Measurements from ENCODE around the gene PIK3C2G. TPM values are rescaled to one million over a fixed set of nuclear protein-coding genes. Genes with fewer than 3 reads are reported as not detected.

The PIK3C2G gene
- polyA plus RNA-seq, 1 donor (not counting 4 experiments of a cell fraction or from before 2014, with no cell fraction given), result 3.7 TPM

- Histone ChIP-seq H2AFZ (ENCODE audit: control insufficient read depth, low read length) (no peak overlapping the region), H3K79me2 (ENCODE audit: control insufficient read depth, insufficient read depth, low read length) (no peaks in the 10 kb centered on the region), H3K9ac (ENCODE audit: control insufficient read depth, extremely low read depth, insufficient read depth, low read length) (no peak overlapping the region), H3K27ac (ENCODE audit: control insufficient read depth, insufficient read depth, low read length) (no peak overlapping the region), H3K36me3 (ENCODE audit: control insufficient read depth in 2 of 2, extremely low read depth in 1 of 2, insufficient read depth in 2 of 2, low read length in 2 of 2) (no peaks in the 10 kb centered on the region), H3K4me3 (ENCODE audit: control insufficient read depth in 2 of 3, extremely low read depth in 1 of 3, insufficient read depth in 2 of 3, low read depth in 1 of 3, low read length in 3 of 3) (no peak overlapping the region), H3K9me3 (ENCODE audit: control insufficient read depth, low read depth, low read length) (no peaks in the 10 kb centered on the region), H3K9me1 (ENCODE audit: control insufficient read depth, extremely low read depth, insufficient read depth, low read length) (no peaks in the 10 kb centered on the region), H3K4me2 (ENCODE audit: control insufficient read depth, extremely low read depth, insufficient read depth, low read depth, low read length) (no peak overlapping the region), H4K20me1 (ENCODE audit: control insufficient read depth, extremely low read depth, insufficient read depth, low read length) (no peaks in the 10 kb centered on the region), H3K4me1 (ENCODE audit: control insufficient read depth, extremely low read depth, insufficient read depth, low read length) (peaks cover 6% of the 10 kb centered on the region), H3K27me3 (ENCODE audit: control insufficient read depth, extremely low read depth, insufficient read depth, low read length) (no peaks in the 10 kb centered on the region)
- DNase-seq (ENCODE audit: low read depth, low spot score) (no peak), FAIRE-seq (no peak)
- dilution Hi-C loops (cut with MboI; ENCODE audit: extremely low pct_ligation_motif_present, low sequenced_read_pairs), result no loop called here
- TF ChIP-seq EZH2 (IDR thresholded peaks at IDR 0.05; ENCODE audit: low read length) (no peak), CTCF (optimal IDR thresholded peaks at IDR 0.05 in 1 of 3, IDR thresholded peaks at IDR 0.05 in 1 of 3, conservative IDR thresholded peaks at IDR 0.05 in 1 of 3; ENCODE audit: extremely low read depth in 1 of 3, insufficient read depth in 2 of 3, low read length in 3 of 3) (no peak)
Measured at GRCh38 chr12:18634382-18634781, 373.1 kb downstream of the PIK3C2G start.

GRCh38 chr12:18640321-18640955 lies 379.1 kb downstream of the PIK3C2G start:
- dilution Hi-C loops (cut with MboI; ENCODE audit: extremely low pct_ligation_motif_present, low sequenced_read_pairs), result no loop called here
- Histone ChIP-seq H4K20me1 (ENCODE audit: control insufficient read depth, extremely low read depth, insufficient read depth, low read length) (no peaks in the 10 kb centered on the region), H3K27me3 (ENCODE audit: control insufficient read depth, extremely low read depth, insufficient read depth, low read length) (no peaks in the 10 kb centered on the region), H3K79me2 (ENCODE audit: control insufficient read depth, insufficient read depth, low read length) (no peaks in the 10 kb centered on the region), H3K9me3 (ENCODE audit: control insufficient read depth, low read depth, low read length) (no peaks in the 10 kb centered on the region), H3K4me3 (ENCODE audit: control insufficient read depth in 2 of 3, extremely low read depth in 1 of 3, insufficient read depth in 2 of 3, low read depth in 1 of 3, low read length in 3 of 3) (no peak overlapping the region), H3K9me1 (ENCODE audit: control insufficient read depth, extremely low read depth, insufficient read depth, low read length) (no peaks in the 10 kb centered on the region), H2AFZ (ENCODE audit: control insufficient read depth, low read length) (no peak overlapping the region), H3K9ac (ENCODE audit: control insufficient read depth, extremely low read depth, insufficient read depth, low read length) (no peak overlapping the region), H3K36me3 (ENCODE audit: control insufficient read depth in 2 of 2, extremely low read depth in 1 of 2, insufficient read depth in 2 of 2, low read length in 2 of 2) (no peaks in the 10 kb centered on the region), H3K4me2 (ENCODE audit: control insufficient read depth, extremely low read depth, insufficient read depth, low read depth, low read length) (no peak overlapping the region), H3K4me1 (ENCODE audit: control insufficient read depth, extremely low read depth, insufficient read depth, low read length) (no peaks in the 10 kb centered on the region), H3K27ac (ENCODE audit: control insufficient read depth, insufficient read depth, low read length) (no peak overlapping the region)
- FAIRE-seq, result no peak
- DNase-seq (ENCODE audit: low read depth, low spot score), result no peak
- TF ChIP-seq CTCF (optimal IDR thresholded peaks at IDR 0.05 in 1 of 3, IDR thresholded peaks at IDR 0.05 in 1 of 3, conservative IDR thresholded peaks at IDR 0.05 in 1 of 3; ENCODE audit: extremely low read depth in 1 of 3, insufficient read depth in 2 of 3, low read length in 3 of 3), result no peak

Data from keratinocyte (primary cell).